T-helper 17 cell (primary cell): Measurements from ENCODE around the gene SF3A2. TPM values are rescaled to one million over a fixed set of nuclear protein-coding genes. Genes with fewer than 3 reads are reported as not detected.
A peak's percentile ranks its signal among the peaks of the same experiment; 100 is the strongest.

Source experiments
- ATAC-seq: fragments of 150-1000 bp; cut with Tn5 transposase; 2 replicates; pipeline ENCODE4 v1.10.0; 2021; ENCODE audit warnings: mild to moderate bottlenecking, moderate library complexity
- DNase-seq, 3 donors: peaks; one replicate each; pipeline versions ENCODE4 v3.0.0 to v3.0.0-alpha.2; 2020 to 2021
- H3K9me3 ChIP-seq: one replicate; pipeline ENCODE4 v1.7.0; 2013; ENCODE audit warnings: low read length, mild to moderate bottlenecking; ENCODE audit not compliant: control insufficient read depth, poor library complexity, severe bottlenecking
- H3K27ac Mint-ChIP-seq: one replicate; pipeline ENCODE4 v1.8.0; 2022; ENCODE audit warnings: mild to moderate bottlenecking, moderate library complexity, mixed read lengths
- H3K27me3 Mint-ChIP-seq: one replicate; pipeline ENCODE4 v1.8.0; 2022; ENCODE audit warnings: mixed read lengths
- H3K36me3 Mint-ChIP-seq: one replicate; pipeline ENCODE4 v1.8.0; 2022; ENCODE audit warnings: low read depth, mixed read lengths
- H3K4me1 Mint-ChIP-seq: one replicate; pipeline ENCODE4 v1.8.0; 2022; ENCODE audit warnings: mild to moderate bottlenecking, mixed read lengths
- H3K4me3 Mint-ChIP-seq: one replicate; pipeline ENCODE4 v1.8.0; 2022; ENCODE audit warnings: mild to moderate bottlenecking, moderate library complexity, mixed read lengths
- total RNA-seq, 4 donors: library from RNA in 2 of 4; stranded (reverse) in 2 of 4; gene quantifications; one replicate each; pipeline ENCODE4 v1.2.3 and lab custom pipeline; 2022 to 2026

SF3A2 gene, protein sequence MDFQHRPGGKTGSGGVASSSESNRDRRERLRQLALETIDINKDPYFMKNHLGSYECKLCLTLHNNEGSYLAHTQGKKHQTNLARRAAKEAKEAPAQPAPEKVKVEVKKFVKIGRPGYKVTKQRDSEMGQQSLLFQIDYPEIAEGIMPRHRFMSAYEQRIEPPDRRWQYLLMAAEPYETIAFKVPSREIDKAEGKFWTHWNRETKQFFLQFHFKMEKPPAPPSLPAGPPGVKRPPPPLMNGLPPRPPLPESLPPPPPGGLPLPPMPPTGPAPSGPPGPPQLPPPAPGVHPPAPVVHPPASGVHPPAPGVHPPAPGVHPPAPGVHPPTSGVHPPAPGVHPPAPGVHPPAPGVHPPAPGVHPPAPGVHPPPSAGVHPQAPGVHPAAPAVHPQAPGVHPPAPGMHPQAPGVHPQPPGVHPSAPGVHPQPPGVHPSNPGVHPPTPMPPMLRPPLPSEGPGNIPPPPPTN
- total RNA-seq: 100 to 1,000 TPM; 119 to 135 TPM
- 30.0 to 49.1 reads per million in 2 donors for total RNA-seq (lab: John Stamatoyannopoulos, UW)

DNA sequence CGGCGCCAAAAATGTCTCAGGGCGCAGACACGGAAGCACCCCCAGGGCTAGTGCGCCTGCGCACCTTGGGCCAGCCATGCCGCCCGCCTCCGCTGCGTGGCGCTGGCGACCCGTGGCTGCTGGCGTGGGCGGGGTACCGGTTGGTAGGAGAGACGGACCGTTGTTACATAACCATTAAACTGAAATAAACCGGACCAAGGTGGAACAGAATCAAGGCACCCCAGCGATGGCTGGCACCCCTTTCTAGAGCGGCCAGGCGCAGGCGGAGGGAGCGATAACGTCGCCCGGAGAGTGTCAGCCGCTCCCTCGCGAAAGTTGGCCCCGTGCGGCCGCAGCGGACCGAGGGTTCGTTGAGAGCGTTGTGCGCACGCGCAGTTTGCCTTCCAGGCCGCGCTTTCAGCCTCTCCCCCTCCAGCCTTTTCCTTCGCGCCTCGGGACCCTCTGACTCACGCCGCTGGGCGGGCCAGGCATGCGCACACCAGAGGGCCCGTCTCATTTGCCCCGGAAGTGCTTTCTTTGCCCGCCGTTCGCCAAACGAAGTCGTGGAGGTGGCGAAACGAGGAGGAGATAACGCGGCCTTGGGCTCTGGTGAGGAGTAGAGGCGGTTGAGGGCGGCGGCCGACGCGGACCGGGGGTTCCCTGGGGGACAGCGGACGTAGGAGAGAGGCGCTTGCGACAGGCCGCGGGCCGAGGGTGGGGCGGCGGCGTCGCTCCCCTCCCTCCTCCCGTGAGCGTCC, at the start of gene SF3A2, which contains the start of gene PLEKHJ1:
Gene SF3A2, plus strand, starts transcription at position 511 of the 737 bp plus-strand sequence. CDS start 6,595 bp downstream, outside the sequence.
Gene PLEKHJ1, minus strand, starts transcription at position 16 of the 737 bp plus-strand sequence. CDS start 81 bp downstream, outside the sequence.
- Mint-ChIP-seq H3K4me3 (peak within 1 kb of the TSS; percentile 96), H3K4me1 (peaks cover 56% of the 10 kb centered on the region), H3K36me3 (no peaks in the 10 kb centered on the region), H3K27ac (peak within 1 kb of the TSS; percentile 91), H3K27me3 (no peaks in the 10 kb centered on the region)
- ATAC-seq (peak; percentile 82), DNase-seq (peak; percentile 96 to 100 (median 97))
- no peaks in the 10 kb centered on the region for H3K9me3 ChIP-seq

DNA sequence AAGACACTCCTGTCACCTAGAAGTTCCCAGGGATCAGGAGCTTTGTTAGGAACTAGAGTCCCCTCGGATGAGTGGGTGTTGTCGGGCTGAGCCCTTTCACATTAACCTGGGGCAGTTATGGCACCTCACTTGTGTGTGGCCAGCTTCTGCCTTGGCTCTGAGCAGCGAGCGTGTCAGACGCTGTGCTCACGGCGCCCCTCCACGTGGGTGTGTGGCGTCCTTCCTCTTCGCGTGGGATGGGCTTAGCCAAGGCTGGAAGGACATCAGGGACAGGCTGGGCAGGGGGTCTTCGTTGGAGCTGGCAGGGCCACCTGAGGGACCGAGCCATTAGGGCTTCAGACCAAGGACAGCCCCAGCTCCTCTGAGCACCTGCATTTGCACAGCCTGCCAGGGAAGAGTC, 49.5 kb upstream of the SF3A2 start:
- Mint-ChIP-seq H3K4me3 (no peak overlapping the region), H3K4me1 (peaks cover 5% of the 10 kb centered on the region), H3K27me3 (no peaks in the 10 kb centered on the region), H3K36me3 (no peaks in the 10 kb centered on the region), H3K27ac (no peak overlapping the region)
- ATAC-seq (no peak), DNase-seq (no peak)
- H3K9me3 ChIP-seq: no peaks in the 10 kb centered on the region

DNA sequence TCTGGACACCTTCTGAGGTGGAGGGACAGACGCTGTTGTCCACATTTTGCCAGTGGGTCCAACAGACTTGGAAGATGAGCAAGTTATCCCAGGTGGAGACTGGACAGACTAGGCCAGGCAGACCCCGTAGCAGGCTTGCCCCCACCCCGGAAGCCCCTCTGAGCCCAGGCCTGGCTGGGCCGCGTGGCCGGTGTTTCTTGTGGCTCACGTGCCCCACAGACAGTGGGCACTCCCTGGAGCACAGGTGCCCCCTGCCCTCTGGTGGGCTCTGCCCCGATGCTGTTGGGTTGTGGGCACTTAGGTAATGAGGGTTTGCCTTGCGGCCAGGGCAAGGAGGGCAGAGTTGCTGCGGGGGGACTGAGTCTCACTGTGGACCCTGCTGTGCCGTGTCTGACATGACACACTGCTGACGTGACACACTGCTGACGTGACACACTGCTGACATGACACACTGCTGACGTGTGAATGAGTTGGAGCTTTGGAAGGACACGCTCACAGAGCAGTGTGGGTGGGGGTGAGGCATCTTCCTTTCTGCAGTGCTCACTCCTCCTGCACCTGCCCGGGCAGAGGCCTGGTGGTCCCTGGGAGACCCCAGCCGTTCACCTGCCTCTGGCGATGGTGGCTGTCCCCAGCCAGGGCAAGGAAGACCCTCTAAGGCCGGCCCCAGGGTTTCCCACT, 47.8 kb upstream of the SF3A2 start:
- H3K9me3 ChIP-seq: no peaks in the 10 kb centered on the region
- no peak for ATAC-seq
- peaks cover 5% of the 10 kb centered on the region for H3K4me1 Mint-ChIP-seq
- H3K36me3 Mint-ChIP-seq: no peaks in the 10 kb centered on the region
- no peaks in the 10 kb centered on the region for H3K27me3 Mint-ChIP-seq
- DNase-seq: no peak
- H3K4me3 Mint-ChIP-seq: no peak overlapping the region
- H3K27ac Mint-ChIP-seq: no peak overlapping the region

DNA sequence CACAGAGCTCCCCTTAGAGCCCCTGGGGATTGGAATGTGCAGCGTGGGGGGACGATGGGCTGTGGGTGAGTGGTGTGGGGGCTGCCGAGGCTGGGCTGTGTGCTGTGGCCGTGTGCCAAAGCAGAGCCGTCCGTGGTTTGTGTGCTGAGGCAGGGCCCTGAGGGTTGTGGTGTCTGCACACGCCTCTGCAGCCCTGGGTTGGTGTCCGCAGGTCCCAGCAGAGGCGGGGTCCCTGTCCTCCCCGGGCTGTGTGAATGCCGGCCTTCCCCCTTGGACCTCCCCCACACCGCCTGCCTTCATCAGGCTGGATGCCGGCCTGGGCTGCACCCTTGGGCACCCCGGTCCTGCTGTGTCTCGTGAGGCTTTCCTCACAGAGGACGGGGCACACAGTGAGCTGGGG, 46.7 kb upstream of the SF3A2 start:
- no peaks in the 10 kb centered on the region for H3K9me3 ChIP-seq
- no peak overlapping the region for H3K27ac Mint-ChIP-seq
- DNase-seq (no peak), ATAC-seq (no peak)
- no peak overlapping the region for H3K4me3 Mint-ChIP-seq
- no peaks in the 10 kb centered on the region for H3K27me3 Mint-ChIP-seq
- H3K36me3 Mint-ChIP-seq: no peaks in the 10 kb centered on the region
- H3K4me1 Mint-ChIP-seq: peaks cover 2% of the 10 kb centered on the region

DNA sequence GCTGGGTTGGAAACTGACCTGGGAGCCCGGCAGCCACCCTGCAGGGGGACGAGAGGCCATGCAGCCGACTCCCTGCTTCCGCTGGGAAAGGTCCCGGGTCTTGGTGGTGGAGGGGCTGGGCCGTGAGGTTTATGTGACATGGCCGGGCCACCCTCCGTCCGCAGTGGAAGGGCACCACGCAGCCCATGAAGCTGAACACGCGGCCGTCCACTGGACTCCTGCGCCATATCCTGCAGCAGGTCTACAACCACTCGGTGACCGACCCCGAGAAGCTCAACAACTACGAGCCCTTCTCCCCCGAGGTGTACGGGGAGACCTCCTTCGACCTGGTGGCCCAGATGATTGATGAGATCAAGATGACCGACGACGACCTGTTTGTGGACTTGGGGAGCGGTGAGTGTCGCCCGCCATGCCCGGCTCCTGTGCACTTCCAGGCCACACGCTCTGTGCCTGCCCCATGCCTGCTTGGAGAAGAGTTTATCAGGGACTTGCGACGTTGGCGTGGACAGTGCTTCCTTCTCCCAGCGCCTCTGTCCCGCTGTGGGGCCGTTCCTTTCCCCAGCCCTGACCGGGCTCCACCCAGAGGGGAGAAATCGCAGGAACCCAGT, 45.7 kb upstream of the SF3A2 start:
- H3K9me3 ChIP-seq: no peaks in the 10 kb centered on the region
- H3K36me3 Mint-ChIP-seq: no peaks in the 10 kb centered on the region
- H3K27ac Mint-ChIP-seq: no peak overlapping the region
- no peak overlapping the region for H3K4me3 Mint-ChIP-seq
- ATAC-seq: no peak
- no peaks in the 10 kb centered on the region for H3K4me1 Mint-ChIP-seq
- no peak for DNase-seq
- H3K27me3 Mint-ChIP-seq: no peaks in the 10 kb centered on the region

DNA sequence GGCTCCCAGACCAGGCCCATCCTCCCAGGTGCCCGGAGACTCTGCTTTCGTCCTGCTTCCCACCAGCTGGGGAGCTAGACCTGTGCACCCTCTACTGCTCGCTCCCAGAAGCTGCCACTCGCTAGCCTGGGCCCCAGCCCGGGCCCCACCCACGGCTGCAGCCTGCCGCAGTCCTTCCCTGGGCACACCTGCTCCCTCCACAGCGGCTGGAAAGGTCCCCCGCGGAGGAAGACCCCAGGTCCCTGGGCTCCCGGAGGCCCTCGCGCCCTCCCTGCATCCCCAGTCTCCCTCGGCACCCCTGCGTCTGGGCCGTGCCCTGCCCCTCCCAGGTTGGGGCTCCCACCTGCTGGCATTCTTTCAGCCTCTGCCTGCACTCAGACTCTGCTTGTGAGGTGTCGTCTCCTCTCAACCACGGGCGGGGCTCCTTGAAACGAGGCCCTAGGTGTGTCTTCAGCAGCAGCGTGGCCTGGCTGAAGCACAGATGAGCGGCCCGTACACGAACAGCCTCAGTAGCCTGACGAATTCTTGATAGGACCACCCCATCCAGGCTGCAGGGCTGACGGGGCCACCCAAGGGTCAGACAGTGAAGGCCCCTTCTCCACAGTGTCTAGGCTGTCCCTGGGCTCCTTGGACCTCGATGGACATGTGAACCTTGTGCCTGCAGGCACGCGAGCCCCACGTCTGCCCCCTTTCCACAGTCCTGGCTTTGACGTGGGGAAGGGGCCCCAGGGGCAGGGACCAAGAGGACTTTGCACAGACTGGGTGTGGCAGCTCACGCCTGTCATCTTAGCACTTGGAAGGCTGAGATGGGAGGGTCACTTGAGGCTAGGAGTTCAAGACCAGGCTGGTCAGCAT, 44.9 kb upstream of the SF3A2 start:
- H3K36me3 Mint-ChIP-seq: no peaks in the 10 kb centered on the region
- ATAC-seq (no peak), DNase-seq (no peak)
- H3K9me3 ChIP-seq: no peaks in the 10 kb centered on the region
- no peaks in the 10 kb centered on the region for H3K27me3 Mint-ChIP-seq
- H3K4me3 Mint-ChIP-seq: no peak overlapping the region
- H3K27ac Mint-ChIP-seq: no peak overlapping the region
- H3K4me1 Mint-ChIP-seq: no peaks in the 10 kb centered on the region

DNA sequence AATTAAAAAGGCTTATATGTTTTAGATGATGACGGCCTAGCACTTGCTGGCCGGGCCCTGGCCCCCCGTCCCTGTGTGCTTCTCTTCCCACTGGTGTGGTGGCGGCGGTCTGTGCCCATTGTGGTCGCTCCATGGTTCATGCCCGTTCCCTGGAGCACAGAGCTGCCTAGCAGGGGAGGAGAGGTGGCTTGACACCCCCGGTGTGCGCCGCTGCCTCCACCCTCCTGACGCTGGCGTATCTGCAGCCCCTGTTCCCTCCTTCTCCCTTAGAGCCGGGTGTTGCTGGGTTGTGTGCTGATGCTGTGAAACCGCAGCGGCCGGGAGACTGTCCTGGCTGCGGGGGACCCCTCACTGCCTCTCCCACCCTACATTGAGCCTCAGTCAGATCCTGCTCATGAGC, 43.8 kb upstream of the SF3A2 start:
- Mint-ChIP-seq H3K4me1 (peaks cover 2% of the 10 kb centered on the region), H3K36me3 (no peaks in the 10 kb centered on the region), H3K27ac (peak overlapping the region; percentile 27), H3K4me3 (no peak overlapping the region), H3K27me3 (no peaks in the 10 kb centered on the region)
- no peaks in the 10 kb centered on the region for H3K9me3 ChIP-seq
- DNase-seq (no peak), ATAC-seq (no peak)

DNA sequence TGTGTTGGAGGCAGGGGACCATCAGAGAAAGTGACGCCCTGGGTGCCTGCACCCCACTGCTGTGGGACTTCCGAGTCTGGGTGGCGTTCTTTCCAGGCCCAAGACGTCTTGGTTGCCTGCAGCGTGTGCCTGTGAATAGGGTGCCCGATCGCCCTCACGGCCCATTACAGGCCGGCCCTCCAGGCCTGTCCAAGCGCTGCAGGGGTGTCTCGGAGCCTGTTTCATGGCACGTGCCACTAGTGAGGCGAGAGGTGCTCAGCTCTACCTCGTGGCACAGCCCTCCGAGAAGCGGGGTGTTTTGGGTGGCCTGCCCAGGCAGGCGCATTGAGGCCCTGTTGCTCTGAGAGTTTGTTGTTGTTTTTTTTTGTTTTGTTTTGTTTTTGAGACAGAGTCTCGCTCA, 42.8 kb upstream of the SF3A2 start:
- Mint-ChIP-seq H3K4me1 (peaks cover 2% of the 10 kb centered on the region), H3K36me3 (no peaks in the 10 kb centered on the region), H3K27me3 (no peaks in the 10 kb centered on the region), H3K27ac (peak overlapping the region; percentile 27), H3K4me3 (no peak overlapping the region)
- no peak for ATAC-seq
- no peak for DNase-seq
- no peaks in the 10 kb centered on the region for H3K9me3 ChIP-seq

DNA sequence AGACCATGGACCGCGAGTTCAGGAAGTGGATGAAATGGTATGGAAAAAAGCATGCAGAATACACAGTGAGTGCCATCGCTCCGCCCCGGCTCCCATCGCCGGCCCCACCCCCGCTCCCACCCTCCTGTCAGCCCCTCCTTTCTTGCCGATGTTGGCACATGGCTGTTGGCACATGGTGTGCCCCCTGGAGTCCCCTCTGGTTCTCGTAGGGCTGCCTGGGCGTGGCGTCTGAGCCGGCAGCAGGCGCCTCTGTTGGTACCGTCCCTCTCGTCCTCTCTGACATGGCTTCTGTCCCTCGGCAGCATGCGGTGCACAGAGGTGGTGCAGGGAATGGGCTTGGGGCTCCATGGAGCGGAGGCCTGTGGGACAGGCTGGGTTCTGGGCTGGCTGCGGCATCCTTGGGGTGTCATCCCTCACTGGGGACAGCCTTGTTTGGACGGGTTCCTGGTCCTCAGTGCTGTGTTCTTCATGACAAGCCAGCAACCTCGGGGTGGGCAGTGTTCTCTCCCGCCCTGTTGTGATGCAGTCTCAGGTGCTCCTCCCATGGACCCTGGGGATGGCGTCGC, 42.0 kb upstream of the SF3A2 start:
- Mint-ChIP-seq H3K27me3 (no peaks in the 10 kb centered on the region), H3K4me1 (peaks cover 2% of the 10 kb centered on the region), H3K36me3 (no peaks in the 10 kb centered on the region)

DNA sequence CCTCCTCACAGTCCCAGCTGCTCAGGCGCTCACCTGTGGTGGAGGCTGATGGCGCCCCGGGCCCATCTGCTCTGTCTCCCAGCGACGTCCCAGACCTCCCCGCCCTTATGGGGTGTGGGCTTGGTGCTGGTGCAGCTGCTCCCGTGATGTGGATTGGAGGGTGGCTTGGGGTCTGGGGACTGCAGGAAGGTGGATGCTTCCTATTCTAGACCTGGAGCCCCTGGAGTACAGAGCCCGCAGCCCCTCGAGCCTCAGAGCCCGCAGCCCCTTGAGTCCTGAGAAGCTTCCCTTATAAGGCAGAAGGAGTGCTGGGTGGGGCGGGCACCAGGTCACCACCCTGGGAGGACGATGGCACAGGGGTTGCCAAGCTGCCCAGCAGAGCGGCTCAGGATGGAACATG, 41.3 kb upstream of the SF3A2 start:
- Mint-ChIP-seq H3K4me3 (no peak overlapping the region), H3K27ac (no peak overlapping the region), H3K27me3 (no peaks in the 10 kb centered on the region), H3K4me1 (peaks cover 4% of the 10 kb centered on the region), H3K36me3 (no peaks in the 10 kb centered on the region)
- H3K9me3 ChIP-seq: no peaks in the 10 kb centered on the region
- ATAC-seq (no peak), DNase-seq (no peak)

More for the DNA sequence above, 42.0 kb upstream of the SF3A2 start:
- DNase-seq (no peak), ATAC-seq (no peak)
- H3K9me3 ChIP-seq: no peaks in the 10 kb centered on the region
- no peak overlapping the region for H3K4me3 Mint-ChIP-seq
- no peak overlapping the region for H3K27ac Mint-ChIP-seq

DNA sequence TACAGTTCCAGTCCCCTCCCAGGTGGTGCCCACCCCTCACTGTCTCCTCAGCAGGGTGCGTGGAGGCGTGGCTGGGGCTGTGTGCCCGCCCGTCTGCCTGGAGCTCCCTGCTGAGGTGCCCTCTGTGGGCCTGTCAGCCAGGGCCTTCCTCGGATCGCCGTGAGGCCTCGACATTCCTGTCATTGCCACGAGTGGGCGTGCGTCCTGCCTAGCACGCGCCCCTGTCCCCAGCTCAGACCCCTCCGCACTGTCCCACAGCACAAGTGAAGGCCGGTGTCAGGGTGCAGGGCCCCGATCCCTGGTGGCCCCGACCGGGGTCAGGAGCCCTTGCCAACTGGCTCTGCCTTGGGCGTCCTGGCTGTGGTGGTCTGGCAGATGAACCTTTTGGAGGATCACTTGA, 40.7 kb upstream of the SF3A2 start:
- ATAC-seq: no peak
- Mint-ChIP-seq H3K27ac (no peak overlapping the region), H3K36me3 (no peaks in the 10 kb centered on the region), H3K27me3 (no peaks in the 10 kb centered on the region), H3K4me3 (no peak overlapping the region), H3K4me1 (peaks cover 4% of the 10 kb centered on the region)
- no peak for DNase-seq
- no peaks in the 10 kb centered on the region for H3K9me3 ChIP-seq

DNA sequence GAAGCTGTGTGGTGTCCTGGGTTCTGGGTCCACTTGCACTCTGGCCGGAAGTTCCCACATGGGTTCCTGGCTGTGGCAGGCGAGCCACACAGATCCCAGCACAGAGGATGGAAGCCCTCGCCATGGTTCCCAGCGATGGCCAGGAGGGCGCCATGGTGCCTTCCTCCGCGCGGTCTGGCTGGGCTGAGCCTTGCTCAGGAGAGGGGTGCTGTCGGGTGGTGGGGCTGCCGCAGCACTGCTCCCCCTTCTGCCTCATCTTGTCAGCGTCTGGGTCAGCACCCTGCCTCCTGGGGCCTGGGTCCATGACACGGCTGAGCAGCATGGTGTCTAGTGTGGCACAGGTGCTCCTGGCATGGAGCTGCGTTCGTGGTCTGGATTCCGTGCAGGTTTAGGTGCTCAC, 39.4 kb upstream of the SF3A2 start:
- ATAC-seq: no peak
- no peaks in the 10 kb centered on the region for H3K9me3 ChIP-seq
- H3K27me3 Mint-ChIP-seq: no peaks in the 10 kb centered on the region
- no peaks in the 10 kb centered on the region for H3K36me3 Mint-ChIP-seq
- H3K27ac Mint-ChIP-seq: peak overlapping the region; percentile 34
- no peak for DNase-seq
- H3K4me1 Mint-ChIP-seq: peaks cover 5% of the 10 kb centered on the region
- H3K4me3 Mint-ChIP-seq: peak overlapping the region; percentile 12
